ENCODE measurements around the gene LUC7L. TPM values are rescaled to one million over a fixed set of nuclear protein-coding genes. Genes with fewer than 3 reads are reported as not detected.

The LUC7L gene
- total and polyA plus RNA-seq, 3 donors from 2014 or later, result 81.1 to 192 (median 145) TPM

DNA sequence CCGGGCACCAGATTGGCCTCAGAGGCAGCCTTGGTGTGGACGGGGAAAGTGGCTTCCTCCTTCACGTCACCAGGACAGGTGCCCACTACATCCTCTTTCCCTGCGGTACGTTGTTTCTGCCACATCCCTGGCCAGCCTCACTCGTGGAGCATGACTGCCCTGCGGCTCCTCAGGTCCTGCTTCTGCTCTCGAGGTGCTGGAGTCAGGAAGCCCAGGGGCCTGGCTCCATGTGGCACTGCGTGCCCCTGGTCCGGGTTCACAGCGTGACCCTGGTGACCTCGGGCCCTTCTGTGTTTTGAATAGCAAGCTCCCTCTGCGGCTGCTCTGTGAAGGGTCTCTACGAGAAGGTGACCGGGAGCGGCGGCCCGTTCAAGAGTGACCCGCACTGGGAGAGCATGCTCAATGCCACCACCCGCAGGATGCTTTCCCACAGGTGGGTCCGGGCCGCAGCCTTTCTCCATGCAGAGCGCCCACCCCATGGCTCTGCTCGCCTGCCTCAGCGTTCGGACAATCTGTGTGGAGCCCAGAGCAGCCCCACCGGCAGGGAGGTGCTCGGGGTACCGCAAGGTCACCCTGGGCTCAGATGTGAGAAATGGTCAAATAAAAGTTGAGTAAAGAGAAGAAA is 33.0 kb upstream of the LUC7L start:
- Histone ChIP-seq H3K27ac (no peak overlapping the region), H3K4me1 (peaks cover 16% of the 10 kb centered on the region), H3K27me3 (no peaks in the 10 kb centered on the region), H3K36me3 (ENCODE audit: low read depth, missing control alignments) (no peaks in the 10 kb centered on the region), H3K9me3 (no peaks in the 10 kb centered on the region), H3K4me3 (no peak overlapping the region)
- WGBS, 2 donors, result 91 to 94% methylated on average over 22 to 28 of the region's 29 CpGs
- TF ChIP-seq, protein P1, sequence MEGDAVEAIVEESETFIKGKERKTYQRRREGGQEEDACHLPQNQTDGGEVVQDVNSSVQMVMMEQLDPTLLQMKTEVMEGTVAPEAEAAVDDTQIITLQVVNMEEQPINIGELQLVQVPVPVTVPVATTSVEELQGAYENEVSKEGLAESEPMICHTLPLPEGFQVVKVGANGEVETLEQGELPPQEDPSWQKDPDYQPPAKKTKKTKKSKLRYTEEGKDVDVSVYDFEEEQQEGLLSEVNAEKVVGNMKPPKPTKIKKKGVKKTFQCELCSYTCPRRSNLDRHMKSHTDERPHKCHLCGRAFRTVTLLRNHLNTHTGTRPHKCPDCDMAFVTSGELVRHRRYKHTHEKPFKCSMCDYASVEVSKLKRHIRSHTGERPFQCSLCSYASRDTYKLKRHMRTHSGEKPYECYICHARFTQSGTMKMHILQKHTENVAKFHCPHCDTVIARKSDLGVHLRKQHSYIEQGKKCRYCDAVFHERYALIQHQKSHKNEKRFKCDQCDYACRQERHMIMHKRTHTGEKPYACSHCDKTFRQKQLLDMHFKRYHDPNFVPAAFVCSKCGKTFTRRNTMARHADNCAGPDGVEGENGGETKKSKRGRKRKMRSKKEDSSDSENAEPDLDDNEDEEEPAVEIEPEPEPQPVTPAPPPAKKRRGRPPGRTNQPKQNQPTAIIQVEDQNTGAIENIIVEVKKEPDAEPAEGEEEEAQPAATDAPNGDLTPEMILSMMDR (IDR thresholded peaks at IDR 0.05), result no peak
- TF ChIP-seq POLR2A (IDR thresholded peaks at IDR 0.05), result no peak
- intact Hi-C loops (cut with DNase I; ENCODE audit: low total_unique reads), result no loop called here
- no peak for DNase-seq

DNA sequence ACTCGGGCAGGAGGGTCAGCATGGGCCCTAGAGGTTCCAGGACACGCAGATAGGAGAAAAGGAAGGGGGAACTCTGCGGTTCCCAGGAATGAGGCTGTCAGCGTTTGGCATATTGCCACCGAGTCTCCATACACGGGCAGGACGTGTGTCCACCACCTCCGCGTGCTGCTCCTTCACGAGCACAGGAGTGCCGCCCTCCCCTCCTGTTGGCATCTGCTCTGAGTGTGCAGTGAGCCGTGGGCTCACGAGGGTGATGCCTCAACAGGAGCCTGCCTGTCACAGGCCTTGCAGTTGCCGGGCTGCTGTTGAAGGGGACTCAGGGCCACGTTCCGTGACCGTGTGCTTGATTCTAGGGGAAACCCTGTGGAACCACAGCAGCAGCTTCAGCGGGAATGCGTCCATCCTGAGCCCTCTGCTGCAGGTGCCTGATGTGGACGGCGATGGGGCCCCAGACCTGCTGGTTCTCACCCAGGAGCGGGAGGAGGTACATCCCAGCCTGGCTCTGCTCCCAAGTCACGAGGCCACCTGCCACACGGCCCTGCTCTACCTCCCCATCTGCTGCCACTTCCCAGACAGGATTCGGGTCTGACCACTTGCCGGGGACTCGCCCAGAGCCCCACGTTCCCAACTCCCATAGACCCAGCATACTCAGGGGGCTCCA is 31.9 kb upstream of the LUC7L start:
- H3K27ac ChIP-seq, result no peak overlapping the region
- H3K27me3 ChIP-seq, result no peaks in the 10 kb centered on the region
- 89 to 92% methylated on average over 8 to 24 of the region's 28 CpGs for WGBS, 2 donors
- no peak for DNase-seq
- no peak overlapping the region for H3K4me3 ChIP-seq
- TF ChIP-seq POLR2A (IDR thresholded peaks at IDR 0.05), result no peak
- TF ChIP-seq, protein P1 (IDR thresholded peaks at IDR 0.05), result no peak
- H3K9me3 ChIP-seq, result no peaks in the 10 kb centered on the region
- intact Hi-C loops (cut with DNase I; ENCODE audit: low total_unique reads), result no loop called here
- H3K4me1 ChIP-seq, result peaks cover 14% of the 10 kb centered on the region
- H3K36me3 ChIP-seq (ENCODE audit: low read depth, missing control alignments), result no peaks in the 10 kb centered on the region

DNA sequence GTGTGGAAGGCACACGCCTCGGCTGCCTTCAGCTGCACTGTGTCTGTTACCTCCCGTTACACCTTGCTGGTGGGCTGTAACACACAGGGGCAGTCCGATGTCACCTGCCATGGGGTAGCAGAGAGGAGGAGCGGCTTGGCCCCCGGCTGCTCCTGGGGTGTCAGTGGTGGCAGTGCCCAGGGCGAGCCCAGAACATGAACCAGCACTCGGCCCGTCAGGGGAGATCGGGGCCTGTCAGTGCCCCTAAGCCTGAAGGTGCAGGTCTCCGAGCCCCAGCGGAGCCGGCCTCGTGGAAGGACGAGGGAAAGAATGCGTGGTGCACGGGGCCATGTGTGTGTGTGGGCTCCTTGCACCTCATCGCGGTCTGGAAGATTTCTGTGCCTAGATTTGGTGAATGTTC is 31.1 kb upstream of the LUC7L start:
- intact Hi-C loops (cut with DNase I; ENCODE audit: low total_unique reads), result no loop called here
- 92 to 96% methylated on average over 16 to 19 of the region's 19 CpGs for WGBS, 2 donors
- H3K9me3 ChIP-seq, result no peaks in the 10 kb centered on the region
- H3K4me1 ChIP-seq, result peaks cover 6% of the 10 kb centered on the region
- DNase-seq, result no peak
- TF ChIP-seq, protein P1 (IDR thresholded peaks at IDR 0.05), result no peak
- TF ChIP-seq POLR2A (IDR thresholded peaks at IDR 0.05), result no peak
- H3K4me3 ChIP-seq, result no peak overlapping the region
- no peaks in the 10 kb centered on the region for H3K27me3 ChIP-seq
- no peak overlapping the region for H3K27ac ChIP-seq
- H3K36me3 ChIP-seq (ENCODE audit: low read depth, missing control alignments), result no peaks in the 10 kb centered on the region

DNA sequence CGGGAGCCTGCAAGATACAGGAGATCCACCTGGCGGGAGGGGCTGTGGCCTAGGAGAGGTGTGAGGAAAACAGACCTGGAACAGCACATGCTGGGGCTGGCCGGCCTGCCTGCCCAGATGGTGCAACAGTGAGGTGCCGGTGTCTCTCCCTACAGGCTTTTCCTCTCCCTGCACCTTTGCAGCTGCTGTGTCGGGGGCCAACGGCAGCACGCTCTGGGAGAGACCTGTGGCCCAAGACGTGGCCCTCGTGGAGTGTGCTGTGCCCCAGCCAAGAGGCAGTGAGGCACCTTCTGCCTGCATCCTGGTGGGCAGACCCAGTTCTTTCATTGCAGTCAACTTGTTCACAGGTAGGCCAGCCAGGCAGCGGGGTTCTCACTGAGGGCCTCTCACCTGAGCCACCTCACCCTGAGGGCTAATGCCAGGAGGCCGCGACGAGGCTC is 30.6 kb upstream of the LUC7L start:
- H3K36me3 ChIP-seq (ENCODE audit: low read depth, missing control alignments), result no peaks in the 10 kb centered on the region
- no peak for DNase-seq
- no peak for TF ChIP-seq POLR2A (IDR thresholded peaks at IDR 0.05)
- TF ChIP-seq, protein P1 (IDR thresholded peaks at IDR 0.05), result no peak
- intact Hi-C loops (cut with DNase I; ENCODE audit: low total_unique reads), result no loop called here
- no peak overlapping the region for H3K27ac ChIP-seq
- H3K4me3 ChIP-seq, result no peak overlapping the region
- WGBS, 2 donors, result 90 to 95% methylated on average over 2 to 13 of the region's 13 CpGs
- no peaks in the 10 kb centered on the region for H3K9me3 ChIP-seq
- H3K4me1 ChIP-seq, result peaks cover 1% of the 10 kb centered on the region
- H3K27me3 ChIP-seq, result no peaks in the 10 kb centered on the region

All from testis (tissue), 3 donors.